ENCODE data around the gene GNLY.

DNA sequence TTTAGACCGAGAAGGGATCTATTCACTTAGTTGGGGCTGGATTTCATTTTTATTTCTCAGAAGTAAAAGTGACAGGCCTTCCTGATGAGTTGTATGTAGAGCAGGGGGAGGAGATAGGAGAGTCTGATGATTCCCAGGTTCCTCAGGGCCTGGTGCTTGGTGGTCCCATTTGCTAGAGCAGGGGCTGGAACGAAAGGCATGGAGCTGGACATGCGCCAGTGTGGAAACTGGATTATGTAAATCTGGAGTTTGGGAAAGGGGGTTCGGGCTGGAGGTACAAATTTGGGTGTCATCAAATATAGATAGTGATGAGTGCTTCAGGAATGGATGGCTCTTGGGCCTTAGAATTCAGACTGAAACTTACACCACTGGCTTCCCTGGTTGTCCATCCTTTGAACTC is 27.5 kb downstream of the GNLY start:
- TF ChIP-seq, protein P1, sequence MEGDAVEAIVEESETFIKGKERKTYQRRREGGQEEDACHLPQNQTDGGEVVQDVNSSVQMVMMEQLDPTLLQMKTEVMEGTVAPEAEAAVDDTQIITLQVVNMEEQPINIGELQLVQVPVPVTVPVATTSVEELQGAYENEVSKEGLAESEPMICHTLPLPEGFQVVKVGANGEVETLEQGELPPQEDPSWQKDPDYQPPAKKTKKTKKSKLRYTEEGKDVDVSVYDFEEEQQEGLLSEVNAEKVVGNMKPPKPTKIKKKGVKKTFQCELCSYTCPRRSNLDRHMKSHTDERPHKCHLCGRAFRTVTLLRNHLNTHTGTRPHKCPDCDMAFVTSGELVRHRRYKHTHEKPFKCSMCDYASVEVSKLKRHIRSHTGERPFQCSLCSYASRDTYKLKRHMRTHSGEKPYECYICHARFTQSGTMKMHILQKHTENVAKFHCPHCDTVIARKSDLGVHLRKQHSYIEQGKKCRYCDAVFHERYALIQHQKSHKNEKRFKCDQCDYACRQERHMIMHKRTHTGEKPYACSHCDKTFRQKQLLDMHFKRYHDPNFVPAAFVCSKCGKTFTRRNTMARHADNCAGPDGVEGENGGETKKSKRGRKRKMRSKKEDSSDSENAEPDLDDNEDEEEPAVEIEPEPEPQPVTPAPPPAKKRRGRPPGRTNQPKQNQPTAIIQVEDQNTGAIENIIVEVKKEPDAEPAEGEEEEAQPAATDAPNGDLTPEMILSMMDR (IDR thresholded peaks at IDR 0.05; ENCODE audit: extremely low read depth in 1 of 2, insufficient read depth in 1 of 2, low read depth in 1 of 2, low read length in 2 of 2): no peak
- no peak for TF ChIP-seq MYC (IDR thresholded peaks at IDR 0.05; ENCODE audit: low read depth, low read length)
- TF ChIP-seq POLR2A (IDR thresholded peaks at IDR 0.05; ENCODE audit: low read depth, low read length): no peak
- TF ChIP-seq POLR2AphosphoS5 (IDR thresholded peaks at IDR 0.05; ENCODE audit: insufficient read depth, low read depth, low read length): no peak
- no peak for TF ChIP-seq EZH2 (IDR thresholded peaks at IDR 0.05; ENCODE audit: borderline replicate concordance, low read depth, low read length, severe bottlenecking)

All from endothelial cell of umbilical vein (primary cell).